DMS 273 treated with DMSO at 0.1 percent for 48 hours (cell line): ENCODE data around the gene CCDC134.
"Not testable (repeated sequence)": the region's sequence is repeated elsewhere in the genome, so short reads cannot be mapped to it uniquely, and the experiment has no call there.

Source experiments
- DNase-seq: peaks from one replicate; lab custom pipeline; 2025; lab: John Stamatoyannopoulos, UW

Gene CCDC134

GRCh38 chr22:41844513-41844912, 44.0 kb downstream of the CCDC134 start:
- DNase-seq, result no peak

DNA sequence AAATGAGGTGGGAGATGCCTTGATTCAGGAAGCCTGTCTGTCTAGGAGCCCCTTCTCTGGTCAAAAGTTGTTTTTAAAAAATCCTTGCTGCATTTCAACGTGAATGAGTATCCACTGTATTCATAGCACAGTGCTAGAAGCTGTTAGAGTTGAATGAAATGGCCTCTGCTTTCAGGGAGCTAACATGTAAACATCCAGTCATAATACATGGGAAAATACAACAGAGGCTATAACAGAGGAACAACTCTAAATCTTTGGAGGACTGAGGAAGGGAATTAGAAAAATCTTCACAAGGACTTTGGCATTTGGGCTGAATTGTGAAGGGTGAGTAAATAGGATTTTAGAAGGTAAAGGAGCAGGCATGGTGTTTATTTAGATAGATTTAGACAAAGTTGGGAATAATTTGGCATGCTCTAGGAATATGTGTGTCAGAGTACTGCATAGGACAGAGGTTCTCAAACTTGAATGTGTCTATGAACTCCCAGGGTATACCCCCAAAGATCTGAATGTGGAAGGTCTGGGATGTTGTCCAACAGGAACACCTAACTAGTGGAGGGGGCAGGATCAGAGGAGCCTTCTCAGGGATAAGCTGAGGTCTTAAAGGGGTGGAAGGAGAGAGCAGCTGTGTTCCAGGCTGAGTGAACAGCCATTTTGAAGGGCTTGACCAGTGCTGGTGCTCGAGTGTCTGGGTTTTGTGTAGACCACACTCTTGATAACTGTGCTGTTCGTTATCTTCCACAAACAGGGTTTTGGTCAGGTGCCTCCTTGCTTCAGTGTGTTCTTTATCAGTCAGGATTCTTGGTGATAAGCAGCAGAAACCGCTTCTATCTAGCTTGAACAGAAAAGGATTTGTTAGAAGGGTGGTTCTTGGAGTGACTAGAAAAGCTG, 45.1 kb downstream of the CCDC134 start:
- DNase-seq, result no peak

DNA sequence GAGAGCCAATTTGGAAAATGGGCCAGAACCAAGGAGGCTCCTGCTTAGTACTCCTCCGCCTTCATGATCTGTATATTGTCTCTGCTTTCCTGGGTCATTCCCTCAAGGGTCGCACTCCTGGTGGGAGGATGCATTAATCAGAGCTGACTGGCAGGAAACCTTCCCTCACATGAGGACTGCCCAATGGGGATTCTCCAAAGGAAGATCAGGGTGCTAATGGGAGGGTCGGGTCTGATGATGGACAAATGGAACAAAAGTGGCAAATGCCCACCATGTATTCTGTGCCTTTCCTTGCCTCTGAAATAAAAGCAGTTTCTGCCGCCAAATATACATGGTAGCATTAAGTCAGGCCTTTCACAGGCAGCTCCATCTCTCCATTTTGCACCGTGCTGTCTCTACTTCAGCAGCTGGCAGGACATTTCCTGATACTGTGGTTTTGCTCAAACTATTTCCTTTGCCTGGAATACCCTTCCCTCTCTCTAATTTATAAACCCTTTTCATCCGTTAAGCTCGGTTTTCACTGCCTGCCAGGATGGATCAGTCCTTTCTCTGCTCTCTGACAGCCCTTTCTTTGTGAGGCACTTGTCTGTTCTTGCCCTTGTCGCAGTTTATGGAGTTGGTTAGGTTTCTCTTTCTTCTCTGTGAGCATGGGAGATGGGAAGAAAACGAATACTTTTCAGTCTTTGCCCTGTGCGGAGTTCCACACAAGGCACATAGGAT, 45.9 kb downstream of the CCDC134 start:
- no peak for DNase-seq

DNA sequence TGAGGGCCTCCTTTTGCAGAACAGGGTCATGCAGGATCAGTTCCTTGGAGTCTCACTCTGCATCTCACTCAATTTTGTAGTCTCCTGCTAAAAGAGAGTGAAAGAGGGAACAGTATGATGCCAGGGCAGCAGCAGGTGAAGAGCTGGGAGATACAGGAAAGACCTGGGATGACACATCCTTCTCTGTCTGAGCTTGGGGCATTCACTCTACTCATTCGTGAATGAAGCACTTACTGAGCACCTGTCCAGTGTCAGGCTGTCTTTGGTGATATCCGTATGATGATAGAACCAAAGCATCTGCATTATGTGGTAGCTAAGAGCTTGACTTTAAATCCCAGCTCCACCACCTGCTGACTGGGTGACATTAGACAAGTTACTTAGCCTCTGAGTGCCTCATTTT, 46.8 kb downstream of the CCDC134 start:
- DNase-seq, result no peak

GRCh38 chr22:41848468-41848867, 48.0 kb downstream of the CCDC134 start:
- no peak for DNase-seq

- no peak for DNase-seq
Observed at GRCh38 chr22:41856469-41856868, 56.0 kb downstream of the CCDC134 start.

DNA sequence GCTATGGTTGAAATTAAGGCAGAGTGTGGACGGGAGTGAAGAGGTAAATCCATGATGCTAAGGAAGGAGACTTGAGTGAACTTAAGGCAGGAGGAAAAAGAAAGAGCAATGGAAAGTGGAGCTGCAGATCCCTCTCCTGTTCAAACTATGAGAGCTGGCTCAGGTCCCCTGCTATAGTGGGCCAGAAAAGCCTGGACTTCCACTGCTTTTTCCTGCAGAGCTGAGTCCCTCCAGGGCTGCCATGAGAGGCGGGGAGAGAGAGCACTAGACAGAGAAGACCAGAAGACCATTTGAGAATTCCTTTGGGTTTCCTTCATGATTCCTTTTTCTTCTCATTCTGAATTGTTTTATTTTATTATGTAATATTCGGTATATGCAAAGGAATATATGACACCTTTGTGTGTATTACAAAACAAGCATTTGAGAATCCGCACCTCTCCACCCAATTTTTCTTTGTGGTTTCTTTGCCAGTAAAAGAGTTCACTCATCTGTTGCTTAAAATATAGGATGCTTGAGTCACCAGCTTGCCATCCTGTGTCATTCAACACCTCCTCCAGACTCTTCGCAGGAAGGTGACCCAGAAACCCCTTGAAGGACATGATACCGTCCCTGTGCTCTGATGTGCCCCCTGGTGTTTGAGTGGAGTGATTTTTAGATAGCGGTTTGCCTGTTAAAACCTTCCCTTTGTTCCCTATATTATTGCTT, 56.8 kb downstream of the CCDC134 start:
- no peak for DNase-seq

DNA sequence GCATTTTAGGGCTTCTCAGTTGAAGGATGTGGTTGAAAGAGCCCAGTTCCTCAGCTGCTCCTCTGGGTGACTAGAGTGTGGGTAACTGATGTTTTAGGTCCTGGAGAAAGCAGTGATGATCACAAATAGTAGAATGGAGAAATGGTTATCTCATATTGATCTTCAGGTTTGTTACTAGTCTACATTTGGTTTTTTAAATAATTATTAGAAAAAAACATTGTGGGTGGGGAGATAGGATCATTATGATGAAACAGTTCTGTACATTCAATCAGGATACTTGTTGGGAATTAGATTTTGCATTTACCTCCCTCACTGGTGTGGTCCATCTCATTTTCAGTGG, 57.4 kb downstream of the CCDC134 start:
- no peak for DNase-seq

DNA sequence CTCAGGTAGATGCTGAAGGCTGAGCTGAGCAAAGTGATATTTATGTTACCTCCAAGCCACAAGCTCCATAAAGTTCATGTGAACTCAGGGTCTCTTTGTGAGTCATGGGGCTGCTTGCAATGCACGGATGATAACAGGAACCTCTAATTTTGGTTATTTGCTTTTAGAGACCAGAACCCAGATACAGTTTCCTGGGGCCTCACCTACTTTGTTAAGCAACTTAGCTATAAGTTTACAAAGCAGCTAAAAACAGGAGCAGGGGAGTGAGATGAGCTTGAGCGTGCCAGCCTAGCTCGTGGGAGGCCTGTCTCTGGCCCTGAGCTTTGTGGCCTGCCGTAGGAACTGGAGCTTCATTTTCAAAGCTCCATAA, 61.7 kb downstream of the CCDC134 start:
- DNase-seq, result no peak

DNA sequence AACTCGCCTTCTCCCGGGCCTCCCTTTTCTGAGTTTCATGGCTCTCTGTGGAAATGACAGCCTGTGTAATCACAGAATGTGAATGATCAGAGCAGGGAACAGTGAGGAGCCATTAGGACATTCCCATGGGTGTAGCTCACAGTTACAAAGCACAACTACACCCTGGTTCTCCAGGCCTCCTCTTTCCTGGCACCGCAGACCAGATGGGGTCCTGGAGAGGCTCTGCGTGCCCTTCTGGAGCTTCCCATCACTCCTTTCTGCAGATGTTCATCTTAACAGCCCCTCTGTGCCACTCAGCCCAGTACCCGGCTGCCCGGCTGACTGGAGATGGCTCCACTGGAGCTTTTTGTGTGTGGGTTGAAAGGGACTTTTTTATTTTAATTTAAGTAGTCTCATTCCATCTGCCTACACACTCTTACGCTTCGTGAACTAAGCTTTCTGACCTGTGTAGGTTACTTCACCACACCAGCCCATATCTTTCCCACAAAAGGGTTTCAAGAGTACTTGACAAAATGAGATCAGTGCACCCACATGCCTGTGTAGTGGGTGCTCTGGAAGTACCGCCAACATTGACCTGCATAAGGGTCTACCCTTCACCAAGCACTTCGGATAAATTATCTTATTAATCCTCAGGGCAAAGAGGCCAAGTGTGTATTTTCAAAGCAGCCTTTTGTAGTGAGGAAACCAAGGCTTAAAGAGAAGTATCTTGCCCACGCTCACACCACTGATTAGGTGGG, 62.2 kb downstream of the CCDC134 start:
- no peak for DNase-seq

GRCh38 chr22:41863472-41863871, 63.0 kb downstream of the CCDC134 start:
- no peak for DNase-seq

- DNase-seq, result no peak
Observed at GRCh38 chr22:41868556-41868955, 68.1 kb downstream of the CCDC134 start.

- DNase-seq, result not testable (repeated sequence)
Observed at GRCh38 chr22:41870081-41870480, 69.6 kb downstream of the CCDC134 start.

DNA sequence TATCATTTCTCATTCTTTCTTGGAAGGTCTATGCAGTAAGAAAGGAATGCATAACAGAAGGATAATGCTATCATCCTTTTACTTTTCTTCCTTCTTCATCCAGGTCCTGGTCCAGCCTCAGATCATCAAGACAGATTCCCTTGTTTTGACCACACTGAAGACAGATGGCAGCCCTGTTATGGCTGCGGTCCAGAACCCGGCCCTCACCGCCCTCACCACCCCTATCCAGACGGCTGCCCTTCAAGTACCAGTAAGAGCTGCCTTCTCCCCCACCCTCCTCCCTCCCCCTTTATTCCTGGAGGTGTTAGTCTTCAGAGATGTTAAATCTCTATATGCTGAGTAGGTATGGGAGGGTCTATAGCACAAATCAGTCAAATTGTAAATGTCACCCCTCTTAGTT, 70.3 kb downstream of the CCDC134 start:
- peak; percentile 67 for DNase-seq

GRCh38 chr22:41873391-41873790, 72.9 kb downstream of the CCDC134 start:
- no peak for DNase-seq

DNA sequence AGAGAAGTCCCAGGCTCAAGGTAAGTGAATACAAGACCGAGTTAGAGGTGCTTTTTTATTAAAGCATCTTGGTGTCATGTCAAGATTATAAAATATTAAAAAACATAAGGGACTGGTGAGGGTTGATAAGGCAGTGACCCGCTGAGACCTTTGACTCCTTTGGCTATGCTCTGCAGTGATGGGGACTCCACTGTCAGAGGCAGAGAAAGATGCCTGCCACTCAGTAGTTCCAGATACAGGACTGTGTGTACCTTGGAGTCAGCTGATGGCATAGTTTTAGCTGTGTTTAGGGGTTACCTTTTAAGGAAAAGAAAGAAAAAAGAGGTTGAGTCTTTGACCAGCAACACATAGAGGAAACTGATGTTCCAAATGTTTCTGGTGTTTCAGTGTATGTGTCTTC, 73.6 kb downstream of the CCDC134 start:
- no peak for DNase-seq

GRCh38 chr22:41875531-41876270, 75.2 kb downstream of the CCDC134 start:
- DNase-seq, result no peak
